ENCODE data around the gene SIGLEC9.
"Not testable (repeated sequence)": the region's sequence is repeated elsewhere in the genome, so short reads cannot be mapped to it uniquely, and the experiment has no call there.

Gene SIGLEC9

GRCh38 chr19:51123802-51124201 lies 904 bp upstream of the SIGLEC9 start:
- DNase-seq (ENCODE audit: low spot score) = no peak

DNA sequence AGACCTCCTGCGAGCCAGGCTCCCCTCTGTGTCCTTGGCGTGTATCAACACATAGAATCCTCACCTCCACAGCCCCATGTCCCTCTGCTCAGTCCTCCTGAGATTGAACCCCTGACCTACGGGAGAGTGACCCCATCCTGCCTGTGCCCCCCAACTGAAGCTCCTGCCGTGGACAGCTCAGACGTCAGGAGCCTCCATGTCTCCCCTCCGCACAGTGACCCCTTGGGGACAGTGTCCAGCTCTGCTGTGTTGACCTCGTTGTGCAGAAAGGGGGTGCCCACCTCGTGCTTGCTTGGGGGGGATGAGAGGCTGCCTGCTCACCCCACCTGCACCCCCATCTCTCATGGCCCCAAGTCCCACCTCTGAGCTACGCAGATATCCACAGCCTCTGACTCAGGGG lies 490 bp upstream of the SIGLEC9 start:
- DNase-seq (ENCODE audit: low spot score) = no peak

DNA sequence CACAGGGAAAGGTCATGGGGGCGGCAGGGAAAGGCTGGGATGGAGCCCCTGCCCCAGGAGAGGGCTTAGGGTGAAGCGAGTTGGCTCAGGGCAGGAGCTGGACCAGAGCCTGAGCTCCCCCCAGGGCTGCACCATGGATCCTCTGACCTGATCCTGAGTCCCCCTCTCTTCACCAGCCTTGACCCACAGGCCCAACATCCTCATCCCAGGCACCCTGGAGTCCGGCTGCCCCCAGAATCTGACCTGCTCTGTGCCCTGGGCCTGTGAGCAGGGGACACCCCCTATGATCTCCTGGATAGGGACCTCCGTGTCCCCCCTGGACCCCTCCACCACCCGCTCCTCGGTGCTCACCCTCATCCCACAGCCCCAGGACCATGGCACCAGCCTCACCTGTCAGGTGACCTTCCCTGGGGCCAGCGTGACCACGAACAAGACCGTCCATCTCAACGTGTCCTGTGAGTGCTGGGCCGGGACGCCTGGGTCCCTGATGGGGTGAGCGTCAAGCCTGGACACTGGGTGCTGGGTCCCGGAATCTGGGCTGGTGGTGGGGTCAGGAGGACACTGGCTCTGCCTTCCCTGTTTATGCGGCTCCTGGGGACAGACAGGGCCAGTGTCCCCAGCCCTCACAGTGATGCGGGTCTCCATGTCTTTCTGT lies 842 bp downstream of the SIGLEC9 start:
- DNase-seq (ENCODE audit: low spot score) = no peak

DNA sequence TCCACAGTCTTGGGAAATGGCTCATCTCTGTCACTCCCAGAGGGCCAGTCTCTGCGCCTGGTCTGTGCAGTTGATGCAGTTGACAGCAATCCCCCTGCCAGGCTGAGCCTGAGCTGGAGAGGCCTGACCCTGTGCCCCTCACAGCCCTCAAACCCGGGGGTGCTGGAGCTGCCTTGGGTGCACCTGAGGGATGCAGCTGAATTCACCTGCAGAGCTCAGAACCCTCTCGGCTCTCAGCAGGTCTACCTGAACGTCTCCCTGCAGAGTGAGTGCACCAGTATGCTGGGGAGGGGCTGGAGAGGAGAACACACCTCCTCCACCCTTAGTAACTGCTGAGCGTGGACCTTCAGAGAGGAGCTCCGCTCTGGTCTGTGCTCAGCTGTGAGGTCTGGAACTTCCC lies 2.3 kb downstream of the SIGLEC9 start:
- DNase-seq (ENCODE audit: low spot score) = no peak

DNA sequence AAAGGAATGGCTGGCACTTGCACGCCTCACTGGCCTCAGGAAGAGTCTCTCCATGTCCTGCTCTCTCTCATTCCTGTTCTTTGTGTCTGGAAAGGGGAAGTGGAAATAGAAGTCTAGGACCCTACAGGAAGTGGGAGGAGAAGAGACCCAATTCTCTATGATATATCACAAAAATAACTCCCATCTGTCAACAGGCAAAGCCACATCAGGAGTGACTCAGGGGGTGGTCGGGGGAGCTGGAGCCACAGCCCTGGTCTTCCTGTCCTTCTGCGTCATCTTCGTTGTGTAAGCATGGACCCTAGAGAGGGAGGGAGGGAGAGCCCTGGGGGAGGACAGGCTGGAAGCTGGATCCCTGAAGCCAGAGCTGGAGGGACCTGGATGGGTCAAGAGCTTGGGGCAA lies 3.0 kb downstream of the SIGLEC9 start:
- DNase-seq (ENCODE audit: low spot score) = no peak

DNA sequence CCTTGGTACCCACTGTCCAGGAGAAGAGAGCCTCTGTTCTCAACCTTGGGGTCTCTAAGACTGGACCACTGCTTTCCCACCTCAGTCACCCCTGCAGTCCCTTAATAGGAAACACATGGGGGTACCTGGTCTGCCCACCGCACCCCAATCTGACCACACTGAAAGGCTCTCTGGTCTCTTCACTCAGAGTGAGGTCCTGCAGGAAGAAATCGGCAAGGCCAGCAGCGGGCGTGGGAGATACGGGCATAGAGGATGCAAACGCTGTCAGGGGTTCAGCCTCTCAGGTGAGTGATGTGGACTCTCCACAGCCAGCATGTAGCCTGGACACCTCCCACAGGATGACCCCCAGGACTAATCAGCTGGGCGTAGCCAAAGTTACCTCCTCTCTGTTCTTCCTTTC lies 3.5 kb downstream of the SIGLEC9 start:
- DNase-seq (ENCODE audit: low spot score) = no peak

- DNase-seq (ENCODE audit: low spot score) = no peak
Measured at GRCh38 chr19:51129716-51130115, 5.0 kb downstream of the SIGLEC9 start.

GRCh38 chr19:51131780-51132680 lies 7.3 kb downstream of the SIGLEC9 start:
- no peak for DNase-seq (ENCODE audit: low spot score)

DNA sequence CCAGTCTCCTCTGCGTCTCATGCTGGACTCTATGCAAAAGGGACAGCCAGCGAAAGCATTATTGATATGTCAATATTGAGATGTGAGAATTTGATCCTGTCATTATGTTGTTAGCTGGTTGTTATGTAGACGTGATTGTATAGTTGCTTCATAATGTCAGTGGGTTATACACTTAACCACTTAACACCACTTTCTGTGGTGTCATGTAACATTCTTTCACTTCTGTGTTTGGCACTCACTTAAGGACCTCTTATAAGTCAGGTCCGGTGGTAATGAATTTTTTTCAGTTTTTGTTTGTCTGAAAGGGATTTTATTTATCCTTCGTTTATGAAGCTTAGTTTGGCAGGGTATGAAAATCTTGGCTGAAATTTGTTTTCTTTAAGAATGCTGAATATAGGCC lies 10.3 kb downstream of the SIGLEC9 start:
- no peak for DNase-seq (ENCODE audit: low spot score)

DNA sequence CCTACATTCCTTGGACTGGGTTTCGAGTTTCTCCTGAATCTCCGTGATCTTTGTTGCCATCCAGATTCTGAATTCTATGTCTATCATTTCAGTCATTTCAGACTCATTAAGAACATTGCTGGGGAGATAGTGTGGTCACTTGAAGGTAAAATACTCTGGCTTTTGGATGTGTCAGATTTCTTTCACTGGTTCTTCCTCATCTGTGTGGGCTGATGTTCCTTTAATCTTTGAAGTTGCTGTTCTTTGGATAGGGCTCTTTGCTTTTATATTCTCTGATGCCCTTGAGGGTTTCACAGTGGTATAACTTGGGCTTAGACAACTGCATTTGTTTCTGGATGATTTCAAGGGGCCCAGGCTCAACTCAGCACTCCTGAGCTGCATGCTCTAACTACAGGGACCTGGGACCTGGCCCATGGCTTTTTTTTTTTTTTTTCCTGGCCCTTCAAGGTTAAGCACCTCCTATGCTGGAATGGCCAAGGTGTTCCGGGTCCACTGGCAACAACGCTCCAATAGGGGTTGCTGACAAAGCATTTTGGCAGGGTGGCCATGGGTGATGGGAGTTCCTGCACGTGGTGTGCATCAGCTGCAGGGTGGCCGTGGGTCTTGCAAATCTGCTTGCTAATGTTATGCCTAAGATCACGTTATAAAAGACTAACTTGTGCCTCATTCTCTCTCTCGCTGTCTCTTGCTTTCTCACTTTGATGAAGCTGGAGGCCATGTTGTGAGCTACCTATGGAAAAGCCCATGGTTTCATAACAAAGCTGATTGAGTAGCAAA lies 11.5 kb downstream of the SIGLEC9 start:
- no peak for DNase-seq (ENCODE audit: low spot score)

GRCh38 chr19:51136851-51137551 lies 12.3 kb downstream of the SIGLEC9 start:
- DNase-seq (ENCODE audit: low spot score) = no peak

DNA sequence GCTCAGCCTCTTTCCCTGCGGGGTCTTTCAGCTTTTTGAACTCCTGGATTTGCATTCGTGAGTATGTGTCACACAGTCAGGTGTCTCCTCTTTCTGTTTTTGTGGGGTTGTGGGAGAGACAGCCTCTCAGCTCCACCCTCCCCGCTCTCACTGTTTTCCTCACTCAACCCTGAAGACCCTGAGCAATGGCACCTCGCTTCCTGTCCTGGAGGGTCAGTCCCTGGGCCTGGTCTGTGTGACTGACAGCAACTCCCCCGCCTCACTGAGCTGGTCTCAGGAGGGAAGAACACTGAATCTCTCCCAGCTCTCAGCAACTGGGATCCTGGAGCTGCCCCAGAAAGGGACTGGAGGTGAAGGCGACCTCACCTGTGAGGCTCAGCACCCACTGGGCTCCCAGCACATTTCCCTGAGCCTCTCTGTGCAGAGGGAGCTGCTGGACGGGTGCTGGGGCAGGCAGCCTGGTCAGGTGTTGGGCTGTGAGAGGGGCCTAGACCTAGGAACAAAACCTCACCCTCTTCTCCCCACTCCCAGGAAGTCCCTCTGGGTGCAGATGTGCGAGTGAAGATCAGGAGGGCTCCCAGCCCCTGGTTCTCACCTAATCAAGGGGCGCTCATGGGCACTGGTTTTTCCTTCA lies 13.2 kb downstream of the SIGLEC9 start:
- no peak for DNase-seq (ENCODE audit: low spot score)

DNA sequence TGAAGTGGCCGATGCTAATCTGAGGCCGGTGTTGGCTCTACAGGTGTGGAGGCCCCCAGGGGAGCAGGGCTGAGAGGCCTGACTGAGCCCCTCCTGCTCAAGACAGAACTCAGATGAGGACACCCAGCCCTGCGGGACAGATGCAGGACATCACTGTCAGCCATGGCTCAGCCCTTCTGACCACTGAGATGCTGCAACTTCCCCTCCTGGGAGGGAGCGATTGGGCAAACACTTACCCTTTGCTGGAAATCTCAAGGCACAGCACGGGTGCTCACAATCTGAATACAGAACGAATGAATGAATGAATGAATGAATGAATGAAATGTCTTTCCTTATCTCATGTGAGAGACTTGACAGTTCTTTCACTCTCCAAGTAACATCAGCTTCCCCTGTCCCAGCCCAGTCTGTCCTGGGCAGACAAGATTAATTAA lies 13.9 kb downstream of the SIGLEC9 start:
- DNase-seq (ENCODE audit: low spot score) = no peak

DNA sequence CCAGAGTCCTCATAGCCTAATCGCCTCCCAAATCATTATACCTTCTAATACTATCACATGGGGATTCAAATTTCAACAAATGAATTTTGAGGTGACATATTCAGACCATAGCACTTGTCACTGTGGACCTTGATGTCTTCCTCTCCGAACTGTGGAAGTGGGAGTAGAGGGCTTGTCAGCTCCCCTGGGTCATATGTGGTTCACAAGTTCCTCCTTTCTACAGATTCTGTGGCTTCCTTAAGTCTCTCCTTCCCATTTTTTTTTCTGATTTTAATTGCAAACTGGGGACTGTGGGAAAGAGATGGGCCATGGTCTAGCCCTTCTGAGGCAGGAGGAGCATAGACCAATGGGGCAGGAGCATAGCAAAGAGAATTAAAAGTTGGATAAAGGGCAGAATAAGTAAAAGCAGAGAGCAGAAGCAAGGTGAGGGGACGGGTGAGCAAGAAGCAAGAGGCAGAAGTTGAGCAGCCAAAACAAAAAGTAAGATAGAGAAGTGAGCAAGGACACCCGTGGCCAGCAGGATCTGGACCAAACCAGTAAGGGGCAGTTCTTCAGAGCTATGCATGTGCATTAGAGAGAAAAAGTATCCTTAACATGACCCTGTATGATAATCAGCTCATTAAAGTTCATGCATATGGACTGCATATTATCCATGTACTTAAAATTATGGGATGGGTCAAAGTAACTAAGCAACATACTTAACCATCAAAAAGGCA lies 14.8 kb downstream of the SIGLEC9 start:
- DNase-seq (ENCODE audit: low spot score) = no peak

DNA sequence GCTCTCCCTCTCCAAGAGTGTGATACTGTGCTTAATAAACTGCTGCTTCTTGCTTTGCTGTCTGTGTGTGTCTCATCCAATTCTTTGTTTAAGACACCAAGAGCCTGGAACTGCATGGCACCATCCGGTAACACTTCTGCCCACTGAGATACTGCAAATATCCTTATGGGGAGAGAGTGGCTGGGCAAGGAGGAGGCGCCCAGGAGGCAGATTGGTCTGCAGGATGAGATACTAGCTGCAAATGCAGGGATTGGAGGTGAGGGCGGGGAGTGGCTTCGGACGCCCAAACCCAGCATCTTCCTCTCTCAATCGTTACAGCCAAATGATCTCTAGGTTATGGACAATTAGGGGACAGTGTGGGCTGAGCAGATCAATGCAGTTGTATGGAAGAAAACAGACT lies 15.7 kb downstream of the SIGLEC9 start:
- DNase-seq (ENCODE audit: low spot score) = no peak

- DNase-seq (ENCODE audit: low spot score) = no peak
Measured at GRCh38 chr19:51141181-51141580, 16.5 kb downstream of the SIGLEC9 start.

GRCh38 chr19:51142119-51142518 lies 17.4 kb downstream of the SIGLEC9 start, which contains the start of gene SIGLEC7:
Gene SIGLEC7 (plus strand): TSS chr19:51142301. CDS start chr19:51142370, 69 bp downstream.
- DNase-seq (ENCODE audit: low spot score) = no peak

- DNase-seq (ENCODE audit: low spot score) = not testable (repeated sequence)
Measured at GRCh38 chr19:51142809-51143475, 18.2 kb downstream of the SIGLEC9 start.

- DNase-seq (ENCODE audit: low spot score) = no peak
Measured at GRCh38 chr19:51143486-51143885, 18.8 kb downstream of the SIGLEC9 start.

DNA sequence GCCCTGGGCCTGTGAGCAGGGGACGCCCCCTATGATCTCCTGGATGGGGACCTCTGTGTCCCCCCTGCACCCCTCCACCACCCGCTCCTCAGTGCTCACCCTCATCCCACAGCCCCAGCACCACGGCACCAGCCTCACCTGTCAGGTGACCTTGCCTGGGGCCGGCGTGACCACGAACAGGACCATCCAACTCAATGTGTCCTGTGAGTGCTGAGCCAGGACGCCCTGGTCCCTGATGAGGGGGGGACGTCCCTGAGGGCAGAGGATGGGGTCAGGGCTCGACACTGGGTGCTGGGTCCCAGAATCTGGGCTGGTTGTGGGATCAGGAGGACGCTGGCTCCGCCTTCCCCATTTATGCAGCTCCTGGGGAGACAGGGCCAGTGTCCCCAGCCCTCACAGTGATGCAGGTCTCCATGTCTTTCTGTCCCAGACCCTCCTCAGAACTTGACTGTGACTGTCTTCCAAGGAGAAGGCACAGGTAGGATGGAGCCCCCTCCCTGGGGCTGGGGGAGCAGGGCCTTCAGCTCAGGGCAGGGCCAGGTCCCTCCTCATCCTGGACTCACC lies 19.9 kb downstream of the SIGLEC9 start:
- no peak for DNase-seq (ENCODE audit: low spot score)
